Loucy (cell line): ENCODE data around the gene VAV3.

Source experiments
- CTCF ChIP-seq: fragments of 200-600 bp; sonication (generic); conservative IDR thresholded peaks from 2 replicates; pipeline ENCODE4 v1.5.1; 2014; ENCODE audit warnings: mild to moderate bottlenecking, antibody characterized with exemption, low read length
- EZH2phosphoT487 ChIP-seq: fragments of 200-600 bp; IDR thresholded peaks from 2 replicates; pipeline ENCODE4 v1.6.1; 2018; ENCODE audit warnings: antibody characterized with exemption, mild to moderate bottlenecking, moderate library complexity, borderline replicate concordance

DNA sequence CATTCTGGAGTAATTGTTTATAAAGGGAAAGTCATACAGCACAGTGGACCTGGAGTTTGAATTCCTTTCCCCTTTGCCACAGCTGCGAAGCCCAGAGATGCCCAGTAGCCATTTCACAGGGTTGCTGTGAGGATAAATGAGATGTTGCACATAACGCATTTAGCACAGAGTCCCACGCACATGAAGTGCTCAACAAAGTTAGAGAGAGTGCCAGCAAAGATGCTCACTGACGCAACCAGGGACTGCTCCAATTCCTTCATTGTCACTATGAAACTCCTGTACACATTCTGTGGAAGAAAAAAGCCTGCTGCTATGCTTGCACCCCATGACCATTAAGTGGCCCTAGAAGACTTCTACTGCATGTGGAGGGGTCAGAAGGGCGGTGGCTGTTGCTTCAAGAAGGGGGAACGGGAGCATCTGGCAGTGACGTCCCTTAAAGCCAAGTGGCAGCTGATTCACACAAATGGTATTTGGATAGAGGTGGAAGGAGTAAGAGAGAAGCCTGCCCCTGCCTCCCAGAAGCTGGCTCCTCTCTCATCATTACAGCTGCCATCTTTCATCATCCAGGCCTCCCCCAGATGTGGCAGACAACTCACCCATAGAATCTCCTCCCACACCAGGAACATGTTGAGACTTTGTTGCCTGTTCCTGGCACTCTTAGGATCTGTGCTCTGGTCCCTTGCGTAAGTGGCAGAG is 26.5 kb upstream of the VAV3 start:
- TF ChIP-seq CTCF (no peak), EZH2phosphoT487 (no peak)
